ENCODE results near the gene ITGAX. TPM values are rescaled to one million over a fixed set of nuclear protein-coding genes. Genes with fewer than 3 reads are reported as not detected.

ITGAX gene
- total and polyA plus RNA-seq, 7 donors, result 0.34 to 2.6 (median 1.7) TPM

DNA sequence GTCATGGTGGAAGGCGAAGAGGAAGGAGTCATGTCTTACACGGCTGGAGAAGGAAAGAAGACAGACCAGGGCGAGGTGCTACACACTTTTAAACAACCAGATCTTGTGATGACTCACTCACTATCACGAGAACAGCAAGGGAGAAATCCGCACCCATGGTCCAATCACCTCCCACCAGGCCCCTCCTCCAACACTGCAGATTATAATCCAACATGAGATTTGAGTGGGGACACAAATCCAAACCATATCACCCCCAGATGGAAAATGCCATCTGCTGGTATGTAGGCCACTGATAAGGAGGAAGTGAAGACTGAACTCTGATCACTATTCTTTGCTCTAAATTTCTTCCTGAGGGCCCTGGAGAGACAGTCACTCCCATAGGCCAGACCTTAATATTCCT is 7.5 kb upstream of the ITGAX start:
- ATAC-seq (no peak), DNase-seq (no peak)
- no peaks in the 10 kb centered on the region for H3K4me1 ChIP-seq
- no peak overlapping the region for H3K27ac ChIP-seq
- H3K9me3 ChIP-seq, result no peaks in the 10 kb centered on the region
- H3K4me3 ChIP-seq, result no peak overlapping the region
- TF ChIP-seq, protein P1, sequence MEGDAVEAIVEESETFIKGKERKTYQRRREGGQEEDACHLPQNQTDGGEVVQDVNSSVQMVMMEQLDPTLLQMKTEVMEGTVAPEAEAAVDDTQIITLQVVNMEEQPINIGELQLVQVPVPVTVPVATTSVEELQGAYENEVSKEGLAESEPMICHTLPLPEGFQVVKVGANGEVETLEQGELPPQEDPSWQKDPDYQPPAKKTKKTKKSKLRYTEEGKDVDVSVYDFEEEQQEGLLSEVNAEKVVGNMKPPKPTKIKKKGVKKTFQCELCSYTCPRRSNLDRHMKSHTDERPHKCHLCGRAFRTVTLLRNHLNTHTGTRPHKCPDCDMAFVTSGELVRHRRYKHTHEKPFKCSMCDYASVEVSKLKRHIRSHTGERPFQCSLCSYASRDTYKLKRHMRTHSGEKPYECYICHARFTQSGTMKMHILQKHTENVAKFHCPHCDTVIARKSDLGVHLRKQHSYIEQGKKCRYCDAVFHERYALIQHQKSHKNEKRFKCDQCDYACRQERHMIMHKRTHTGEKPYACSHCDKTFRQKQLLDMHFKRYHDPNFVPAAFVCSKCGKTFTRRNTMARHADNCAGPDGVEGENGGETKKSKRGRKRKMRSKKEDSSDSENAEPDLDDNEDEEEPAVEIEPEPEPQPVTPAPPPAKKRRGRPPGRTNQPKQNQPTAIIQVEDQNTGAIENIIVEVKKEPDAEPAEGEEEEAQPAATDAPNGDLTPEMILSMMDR (IDR thresholded peaks at IDR 0.05), result no peak
- intact Hi-C loops (cut with DNase I), result no loop called here
- 76 to 86% (median 77%) methylated on average over 5 of the region's 5 CpGs for WGBS, 3 donors
- no peaks in the 10 kb centered on the region for H3K36me3 ChIP-seq (ENCODE audit: insufficient read depth in 1 of 2, low read depth in 1 of 2)
- H3K27me3 ChIP-seq (ENCODE audit: insufficient read depth in 3 of 3, low read length in 2 of 3), result peaks cover 0 to 4% (median 0%) of the 10 kb centered on the region in 3 donors

DNA sequence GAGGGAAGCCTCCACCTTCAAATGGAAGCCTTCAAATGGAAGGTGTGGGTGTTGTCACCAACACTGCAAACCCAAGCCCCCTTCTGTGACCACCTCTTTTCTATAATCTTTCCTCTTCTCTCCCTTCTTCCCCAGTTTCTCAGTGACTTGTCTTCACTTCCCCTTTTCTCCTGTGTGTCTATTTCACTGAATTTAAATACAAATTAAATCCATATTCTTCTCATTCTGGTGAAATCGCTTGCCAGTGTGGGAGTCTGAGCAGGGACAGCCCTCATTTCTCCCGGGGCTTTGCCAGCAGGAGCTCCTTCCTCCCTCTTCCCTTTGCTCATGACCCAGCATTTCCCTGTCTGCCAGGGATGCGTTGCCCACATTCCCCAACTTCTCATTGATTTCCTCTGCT is 6.4 kb upstream of the ITGAX start:
- H3K4me3 ChIP-seq, result no peak overlapping the region
- 29 to 45% (median 43%) methylated on average over 3 of the region's 3 CpGs for WGBS, 3 donors
- TF ChIP-seq, protein P1 (IDR thresholded peaks at IDR 0.05), result no peak
- no peaks in the 10 kb centered on the region for H3K9me3 ChIP-seq
- H3K27ac ChIP-seq, result no peak overlapping the region
- no peaks in the 10 kb centered on the region for H3K4me1 ChIP-seq
- ATAC-seq (no peak), DNase-seq (no peak)
- intact Hi-C loops (cut with DNase I), result no loop called here
- H3K27me3 ChIP-seq (ENCODE audit: insufficient read depth in 3 of 3, low read length in 2 of 3), result peaks cover 0 to 4% (median 0%) of the 10 kb centered on the region in 3 donors
- no peaks in the 10 kb centered on the region for H3K36me3 ChIP-seq (ENCODE audit: insufficient read depth in 1 of 2, low read depth in 1 of 2)

DNA sequence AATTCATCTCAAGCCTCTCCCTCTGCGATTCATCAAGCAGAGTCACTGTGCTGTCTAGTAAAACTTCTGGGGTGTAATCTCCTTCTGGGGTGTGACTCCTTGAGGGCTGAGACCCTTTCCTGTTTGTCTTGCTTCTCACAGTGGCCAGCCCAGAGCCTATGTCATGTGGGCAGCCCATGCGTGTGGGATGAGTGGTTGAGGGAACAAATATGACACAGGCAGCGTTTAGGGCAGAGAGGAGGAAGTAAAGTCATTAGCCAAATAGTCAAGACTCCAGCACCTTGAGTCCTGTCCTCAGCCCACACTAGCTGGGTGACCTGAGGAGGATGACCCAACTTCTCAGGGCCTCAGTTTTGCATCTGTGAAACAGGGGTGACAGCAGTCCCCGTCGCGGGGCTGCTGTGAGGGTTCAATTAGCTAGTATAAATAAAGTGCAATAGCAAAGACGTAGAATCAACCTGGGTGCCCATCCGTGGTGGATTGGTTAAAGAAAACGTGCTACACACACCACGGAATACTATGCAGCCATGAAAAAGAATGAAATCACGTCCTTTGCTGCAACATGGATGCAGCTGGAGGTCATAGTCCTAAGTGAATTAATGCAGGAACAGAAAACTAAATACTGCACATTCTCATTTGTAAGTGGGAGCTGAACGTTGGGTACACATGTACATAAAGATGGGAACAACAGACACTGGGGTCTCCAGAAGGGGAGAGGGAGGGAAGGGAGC is 4.5 kb upstream of the ITGAX start:
- Histone ChIP-seq H3K27me3 (ENCODE audit: insufficient read depth in 3 of 3, low read length in 2 of 3) (peaks cover 0 to 4% (median 0%) of the 10 kb centered on the region in 3 donors), H3K4me1 (no peaks in the 10 kb centered on the region), H3K4me3 (no peak overlapping the region), H3K9me3 (no peaks in the 10 kb centered on the region), H3K36me3 (ENCODE audit: insufficient read depth in 1 of 2, low read depth in 1 of 2) (no peaks in the 10 kb centered on the region), H3K27ac (no peak overlapping the region)
- TF ChIP-seq, protein P1 (IDR thresholded peaks at IDR 0.05), result no peak
- intact Hi-C loops (cut with DNase I), result no loop called here
- DNase-seq (no peak), ATAC-seq (no peak)
- WGBS, 3 donors, result 74 to 78% (median 76%) methylated on average over 12 of the region's 12 CpGs

DNA sequence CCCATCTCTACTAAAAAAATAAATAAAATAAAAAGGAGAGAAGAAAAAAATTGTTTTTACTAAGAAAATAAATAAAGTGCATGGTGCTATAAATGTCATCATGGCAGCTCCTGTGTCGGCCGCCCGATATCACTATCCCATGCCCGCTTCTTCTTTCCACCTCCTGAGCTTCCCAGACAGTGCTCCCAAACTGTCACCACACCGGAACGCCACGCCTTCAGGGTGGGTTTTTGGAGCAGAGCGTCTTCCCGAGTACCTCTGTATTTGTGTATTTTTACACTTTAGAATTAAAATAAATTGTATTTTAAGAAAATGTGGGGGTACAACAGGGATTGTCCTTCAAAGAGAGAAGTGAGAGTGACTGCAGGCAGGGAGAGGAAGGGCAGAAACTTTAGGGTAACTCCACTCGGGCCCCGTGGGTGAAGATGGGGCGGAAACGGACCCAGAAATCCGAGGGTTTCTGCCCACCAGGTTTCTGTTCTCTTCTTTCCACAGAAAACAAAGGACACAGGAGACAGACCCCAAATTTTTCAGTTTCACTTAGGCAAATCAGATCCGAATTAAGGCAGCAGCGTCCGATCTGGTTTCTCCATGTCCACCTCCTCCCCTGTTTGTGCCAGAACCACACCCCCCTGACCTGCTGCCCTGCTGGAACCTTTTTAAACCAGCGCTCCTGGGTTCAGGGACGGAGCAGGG is 3.6 kb upstream of the ITGAX start:
- H3K4me3 ChIP-seq, result no peak overlapping the region
- H3K4me1 ChIP-seq, result no peaks in the 10 kb centered on the region
- DNase-seq (no peak), ATAC-seq (no peak)
- TF ChIP-seq, protein P1 (IDR thresholded peaks at IDR 0.05), result no peak
- intact Hi-C loops (cut with DNase I), result no loop called here
- 72 to 77% (median 74%) methylated on average over 19 of the region's 19 CpGs for WGBS, 3 donors
- H3K27me3 ChIP-seq (ENCODE audit: insufficient read depth in 3 of 3, low read length in 2 of 3), result peaks cover 0 to 4% (median 0%) of the 10 kb centered on the region in 3 donors
- H3K36me3 ChIP-seq (ENCODE audit: insufficient read depth in 1 of 2, low read depth in 1 of 2), result no peaks in the 10 kb centered on the region
- H3K9me3 ChIP-seq, result no peaks in the 10 kb centered on the region
- no peak overlapping the region for H3K27ac ChIP-seq

Data from psoas muscle (tissue), 8 donors.